Osteoblast (primary cell): ENCODE results near the gene ITGB4. TPM values are rescaled to one million over a fixed set of nuclear protein-coding genes. Genes with fewer than 3 reads are reported as not detected.

Source experiments
- DNase-seq: peaks from one replicate; pipeline ENCODE4 v3.0.0; 2011; ENCODE audit warnings: low spot score, mixed read lengths; ENCODE audit not compliant: insufficient read length; ENCODE audit errors: missing footprints
- H2AFZ ChIP-seq: 2 replicates; pipeline ENCODE4 v1.6.0; 2011; ENCODE audit warnings: mild to moderate bottlenecking, low read length
- H3K27ac ChIP-seq: 2 replicates; pipeline ENCODE4 v1.5.1; 2011; ENCODE audit warnings: mild to moderate bottlenecking, low read depth, low read length, moderate library complexity
- H3K27me3 ChIP-seq: 2 replicates; pipeline ENCODE4 v1.6.0; 2012; ENCODE audit warnings: mild to moderate bottlenecking, control low read depth, inconsistent platforms, low read length, moderate library complexity; ENCODE audit not compliant: insufficient read depth
- H3K36me3 ChIP-seq: 2 replicates; pipeline ENCODE4 v1.5.1; 2011; ENCODE audit warnings: mild to moderate bottlenecking, low read length, control low read depth, moderate library complexity; ENCODE audit not compliant: insufficient read depth
- H3K4me1 ChIP-seq: 2 replicates; pipeline ENCODE4 v1.5.1; 2011; ENCODE audit warnings: mild to moderate bottlenecking, low read length, control low read depth, moderate library complexity; ENCODE audit not compliant: insufficient read depth
- H3K4me2 ChIP-seq: 2 replicates; pipeline ENCODE4 v1.6.0; 2011; ENCODE audit warnings: mild to moderate bottlenecking, low read length; ENCODE audit not compliant: insufficient read depth
- H3K4me3 ChIP-seq: fragments of 200-600 bp; sonication (generic); 3 replicates; pipeline ENCODE4 v1.5.1; 2012; ENCODE audit warnings: mild to moderate bottlenecking, low read length, inconsistent platforms; ENCODE audit not compliant: insufficient read depth
- H3K79me2 ChIP-seq: 2 replicates; pipeline ENCODE4 v1.6.0; 2012; ENCODE audit warnings: mild to moderate bottlenecking, low read length, control low read depth, inconsistent platforms; ENCODE audit not compliant: insufficient read depth
- H3K9me3 ChIP-seq: 2 replicates; pipeline ENCODE4 v1.5.1; 2011; ENCODE audit warnings: low read depth, low read length, control low read depth
- H4K20me1 ChIP-seq: 2 replicates; pipeline ENCODE4 v1.6.0; 2012; ENCODE audit warnings: mild to moderate bottlenecking, low read length, control low read depth; ENCODE audit not compliant: insufficient read depth
- CTCF ChIP-seq: IDR thresholded peaks from 2 replicates; pipeline ENCODE4 v1.5.1; 2011; ENCODE audit warnings: mild to moderate bottlenecking, low read depth, low read length, moderate library complexity; ENCODE audit errors: extremely low read depth
- total RNA-seq: library from RNA; depleted of rRNA; stranded (reverse); fragments of >200 nt; gene quantifications from 2 replicates; pipeline ENCODE4 v1.2.3, GENCODE V29; 2012

Gene ITGB4
- total RNA-seq, 1 donor, result 0.36 TPM

DNA sequence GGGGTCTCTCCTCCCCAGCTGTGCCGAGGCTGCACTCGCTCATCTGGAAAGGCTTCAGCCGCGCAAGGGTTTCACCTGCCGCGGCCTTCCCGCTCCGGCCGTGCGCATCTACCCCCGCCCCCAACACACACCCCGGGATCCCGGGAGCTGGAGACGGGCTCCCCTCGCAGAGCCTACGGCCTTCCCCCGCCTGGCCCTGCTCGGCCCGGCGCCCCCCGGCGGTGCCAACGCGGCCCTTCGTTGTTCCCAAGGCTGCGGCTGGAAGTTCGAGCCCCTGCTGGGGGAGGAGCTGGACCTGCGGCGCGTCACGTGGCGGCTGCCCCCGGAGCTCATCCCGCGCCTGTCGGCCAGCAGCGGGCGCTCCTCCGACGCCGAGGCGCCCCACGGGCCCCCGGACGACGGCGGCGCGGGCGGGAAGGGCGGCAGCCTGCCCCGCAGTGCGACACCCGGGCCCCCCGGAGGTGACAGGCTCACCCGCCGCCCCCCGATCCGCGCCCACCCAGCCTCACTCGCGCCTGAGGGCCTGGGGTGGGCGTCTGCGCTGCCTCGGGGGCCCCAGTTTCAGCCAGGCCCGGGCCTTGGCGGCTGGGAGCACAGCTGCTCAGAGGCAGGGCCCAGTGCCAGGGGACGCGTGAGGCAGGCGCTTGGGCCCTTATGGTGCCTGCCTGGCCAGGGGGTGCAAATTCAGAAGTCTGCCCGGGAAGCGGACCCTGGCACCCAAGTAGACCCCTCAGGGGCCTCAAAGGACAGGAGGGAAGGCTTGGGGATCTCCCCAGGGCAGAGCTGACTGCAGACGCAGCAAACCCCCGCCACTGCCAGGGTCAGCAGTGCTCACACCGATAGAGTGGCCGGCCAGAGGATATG is 32.5 kb downstream of the ITGB4 start:
- Histone ChIP-seq H3K36me3 (no peaks in the 10 kb centered on the region), H3K4me2 (peak overlapping the region; percentile 72), H3K27ac (no peak overlapping the region), H3K79me2 (no peaks in the 10 kb centered on the region), H2AFZ (peak overlapping the region; percentile 73), H3K27me3 (no peaks in the 10 kb centered on the region), H3K4me1 (peaks cover 13% of the 10 kb centered on the region), H3K9me3 (no peaks in the 10 kb centered on the region), H4K20me1 (no peaks in the 10 kb centered on the region), H3K4me3 (peak overlapping the region; percentile 68)
- DNase-seq, result peak; percentile 98
- peak; percentile 44 for TF ChIP-seq CTCF

DNA sequence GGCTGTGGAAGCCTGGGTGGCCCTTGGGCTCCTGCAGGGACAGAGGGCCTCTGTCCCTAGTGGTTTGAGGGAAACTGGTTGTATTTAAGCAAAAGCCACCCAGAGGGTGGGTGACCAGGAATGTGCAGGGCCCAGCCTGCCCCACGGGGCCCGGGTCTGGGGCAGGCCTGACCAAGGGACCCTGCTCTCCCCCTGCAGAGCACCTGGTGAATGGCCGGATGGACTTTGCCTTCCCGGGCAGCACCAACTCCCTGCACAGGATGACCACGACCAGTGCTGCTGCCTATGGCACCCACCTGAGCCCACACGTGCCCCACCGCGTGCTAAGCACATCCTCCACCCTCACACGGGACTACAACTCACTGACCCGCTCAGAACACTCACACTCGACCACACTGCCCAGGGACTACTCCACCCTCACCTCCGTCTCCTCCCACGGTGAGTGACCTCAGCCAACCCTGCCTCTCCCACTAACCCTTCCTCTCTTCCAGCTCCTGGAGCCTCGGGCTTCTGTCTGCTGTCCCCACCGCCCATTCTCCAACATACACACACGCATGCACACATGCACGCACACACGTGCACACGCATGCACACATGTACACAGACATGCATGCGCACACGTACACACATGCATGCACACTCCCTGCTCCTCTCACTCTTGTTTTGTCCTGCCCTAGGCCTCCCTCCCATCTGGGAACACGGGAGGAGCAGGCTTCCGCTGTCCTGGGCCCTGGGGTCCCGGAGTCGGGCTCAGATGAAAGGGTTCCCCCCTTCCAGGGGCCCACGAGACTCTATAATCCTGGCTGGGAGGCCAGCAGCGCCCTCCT is 33.3 kb downstream of the ITGB4 start:
- no peaks in the 10 kb centered on the region for H3K27me3 ChIP-seq
- no peaks in the 10 kb centered on the region for H3K9me3 ChIP-seq
- H3K4me2 ChIP-seq, result peak overlapping the region; percentile 72
- TF ChIP-seq CTCF, result no peak
- H3K36me3 ChIP-seq, result no peaks in the 10 kb centered on the region
- H4K20me1 ChIP-seq, result no peaks in the 10 kb centered on the region
- H3K79me2 ChIP-seq, result no peaks in the 10 kb centered on the region
- peaks cover 12% of the 10 kb centered on the region for H3K4me1 ChIP-seq
- H2AFZ ChIP-seq, result peak overlapping the region; percentile 51
- H3K4me3 ChIP-seq, result no peak overlapping the region
- DNase-seq, result peak; percentile 72
- no peak overlapping the region for H3K27ac ChIP-seq

GRCh38 chr17:75755205-75755901 is 34.1 kb downstream of the ITGB4 start:
- DNase-seq, result peak; percentile 92
- Histone ChIP-seq H3K79me2 (no peaks in the 10 kb centered on the region), H3K4me3 (no peak overlapping the region), H3K4me2 (no peak overlapping the region), H3K27ac (no peak overlapping the region), H3K4me1 (peaks cover 10% of the 10 kb centered on the region), H3K27me3 (no peaks in the 10 kb centered on the region), H3K36me3 (no peaks in the 10 kb centered on the region), H4K20me1 (no peaks in the 10 kb centered on the region), H2AFZ (no peak overlapping the region), H3K9me3 (no peaks in the 10 kb centered on the region)
- TF ChIP-seq CTCF, result no peak
